Endothelial cell of umbilical vein (primary cell): Measurements from ENCODE around the gene FGF22.

Experiments
- CTCF ChIP-seq, 2 donors: IDR thresholded peaks; 1 replicate in 1 of 2; 2 replicates in 1 of 2; pipeline ENCODE4 v1.5.1; 2011; ENCODE audit warnings: low read length in 2 of 2, mild to moderate bottlenecking in 2 of 2, moderate library complexity in 2 of 2, control low read depth in 1 of 2, inconsistent platforms in 1 of 2, low read depth in 1 of 2; ENCODE audit not compliant: insufficient read depth in 1 of 2; ENCODE audit errors: extremely low read depth in 1 of 2
- EZH2 ChIP-seq: IDR thresholded peaks from 2 replicates; pipeline ENCODE4 v1.6.1; 2012; ENCODE audit warnings: borderline replicate concordance, low read depth, mild to moderate bottlenecking, moderate library complexity, low read length, inconsistent platforms; ENCODE audit not compliant: severe bottlenecking
- FOS ChIP-seq: IDR thresholded peaks from 2 replicates; pipeline ENCODE4 v1.6.1; 2011; ENCODE audit warnings: mild to moderate bottlenecking, low read length, moderate library complexity, borderline replicate concordance; ENCODE audit not compliant: insufficient read depth
- JUN ChIP-seq: IDR thresholded peaks from 2 replicates; pipeline ENCODE4 v1.6.1; 2011; ENCODE audit warnings: borderline replicate concordance, low read depth; ENCODE audit not compliant: insufficient read length, insufficient read depth
- MAX ChIP-seq: IDR thresholded peaks from 2 replicates; pipeline ENCODE4 v1.6.1; 2011; ENCODE audit not compliant: insufficient read depth, insufficient read length
- MYC ChIP-seq: IDR thresholded peaks from one replicate; pipeline ENCODE4 v1.6.1; 2011; ENCODE audit warnings: mild to moderate bottlenecking, low read depth, low read length
- POLR2A ChIP-seq: IDR thresholded peaks from 2 replicates; pipeline ENCODE4 v1.6.1; 2012; ENCODE audit warnings: low read depth, mild to moderate bottlenecking, control low read depth, low read length
- POLR2AphosphoS5 ChIP-seq: IDR thresholded peaks from 2 replicates; pipeline ENCODE4 v1.6.1; 2012; ENCODE audit warnings: low read depth, mild to moderate bottlenecking, control low read depth, low read length, moderate library complexity; ENCODE audit not compliant: insufficient read depth

GRCh38 chr19:646779-647565, 7.3 kb downstream of the FGF22 start:
- no peak for TF ChIP-seq POLR2AphosphoS5
- no peak for TF ChIP-seq FOS
- no peak for TF ChIP-seq CTCF (IDR thresholded peaks at IDR 0.05; ENCODE audit: extremely low read depth in 1 of 2, insufficient read depth in 1 of 2, low read depth in 1 of 2, low read length in 2 of 2)
- no peak for TF ChIP-seq EZH2
- no peak for TF ChIP-seq MAX
- TF ChIP-seq POLR2A = no peak
- TF ChIP-seq JUN = no peak
- no peak for TF ChIP-seq MYC
